Colonic mucosa (tissue), 4 donors: ENCODE data around the gene RDH12. TPM values are rescaled to one million over a fixed set of nuclear protein-coding genes. Genes with fewer than 3 reads are reported as not detected.
A peak's percentile ranks its signal among the peaks of the same experiment; 100 is the strongest.
"Not testable (repeated sequence)": the region's sequence is repeated elsewhere in the genome, so short reads cannot be mapped to it uniquely, and the experiment has no call there.

Experiments used
- DNase-seq: peaks from one replicate; pipeline ENCODE4 v3.0.0-alpha.2; 2020
- H3K27ac ChIP-seq: fragments of 200-600 bp; one replicate; pipeline ENCODE4 v1.8.0; 2021
- H3K27me3 ChIP-seq: fragments of 200-600 bp; one replicate; pipeline ENCODE4 v1.8.0; 2021
- H3K36me3 ChIP-seq: fragments of 200-600 bp; one replicate; pipeline ENCODE4 v1.8.0; 2021
- H3K4me1 ChIP-seq: fragments of 200-600 bp; one replicate; pipeline ENCODE4 v1.8.0; 2021; ENCODE audit warnings: mild to moderate bottlenecking
- H3K4me3 ChIP-seq: fragments of 200-600 bp; one replicate; pipeline ENCODE4 v1.8.0; 2021
- H3K9ac ChIP-seq, 2 donors: one replicate each; pipeline ENCODE4 v1.7.0; 2013; ENCODE audit warnings: control low read depth in 2 of 2, low read depth in 2 of 2, low read length in 2 of 2
- H3K9me3 ChIP-seq: fragments of 200-600 bp; one replicate; pipeline ENCODE4 v1.8.0; 2021
- intact Hi-C: fragments of 100-400 bp; cut with DNase I; formaldehyde crosslinking; loops from one replicate; pipeline ENCODE4 v1.14.1; 2022
- total RNA-seq, 2 donors: library from RNA; stranded (reverse); fragmentation: NEBNext Ultra II Directional in 1 of 2; extraction: Animal tissue kit (Norgen Biotek cat#: 25700) in 1 of 2; gene quantifications; one replicate each; pipeline ENCODE4 v1.2.1, GENCODE V29; 2021
- TF ChIP-seq, protein P1 (sequence below): fragments of 200-600 bp; IDR thresholded peaks from one replicate; pipeline ENCODE4 v1.8.0; 2022; ENCODE audit warnings: antibody characterized with exemption, mild to moderate bottlenecking
- donor health status: healthy.
- donor health status: DM: no; HTN: no; CAD: no.
- donor health status: DM: no; HTN: no; CAD: no.

RDH12 gene
- not detected for total RNA-seq

DNA sequence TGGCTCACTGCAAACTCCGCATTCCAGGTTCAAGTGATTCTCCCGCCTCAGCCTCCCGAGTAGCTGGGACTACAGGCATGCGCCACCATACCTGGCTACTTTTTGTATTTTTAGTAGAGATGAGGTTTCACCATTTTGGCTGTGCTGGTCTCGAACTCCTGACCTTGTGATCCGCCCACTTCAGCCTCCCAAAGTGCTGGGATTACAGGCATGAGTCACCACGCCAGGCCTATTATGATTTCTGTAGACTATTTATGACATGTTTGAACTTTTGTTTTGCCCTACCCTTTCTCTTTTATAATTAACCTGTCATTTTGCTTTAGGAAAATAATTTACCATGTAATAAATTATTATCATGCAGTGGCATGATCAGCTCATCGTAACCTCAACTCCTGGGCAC lies at the start of gene RDH12:
Gene RDH12 (plus strand): TSS at position 395 of the 400 bp plus-strand sequence. CDS start 20,757 bp downstream, outside the sequence.
- not testable (repeated sequence) for H3K4me1 ChIP-seq, H3K9me3 ChIP-seq, H3K4me3 ChIP-seq, H3K27me3 ChIP-seq, H3K9ac ChIP-seq, H3K36me3 ChIP-seq, H3K27ac ChIP-seq, DNase-seq
- intact Hi-C loops, result loop anchor here (10.0 kb wide), 2 partner anchors 177 to 277 kb away; no protein-coding TSS in a partner anchor

DNA sequence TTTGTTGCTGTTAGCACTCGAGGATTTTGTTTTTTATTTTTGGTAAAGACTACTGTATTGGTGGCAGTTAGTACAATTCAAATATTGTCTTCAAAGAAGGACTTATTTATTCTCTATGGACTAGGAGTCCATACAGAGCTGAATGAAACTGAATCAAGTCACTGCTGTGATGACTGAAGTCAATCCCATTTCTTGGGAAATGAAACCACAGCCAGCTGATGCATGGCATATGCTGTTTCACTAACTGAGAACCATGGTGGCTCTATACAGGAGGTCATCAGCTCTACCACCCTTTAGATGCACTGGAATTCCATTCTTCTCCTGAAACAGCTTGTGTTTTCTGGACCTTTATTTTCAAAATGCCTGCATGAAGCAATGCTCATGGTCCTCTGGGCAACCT lies 49.5 kb upstream of the RDH12 start:
- no peaks in the 10 kb centered on the region for H3K4me1 ChIP-seq
- DNase-seq, result no peak
- TF ChIP-seq, protein P1, sequence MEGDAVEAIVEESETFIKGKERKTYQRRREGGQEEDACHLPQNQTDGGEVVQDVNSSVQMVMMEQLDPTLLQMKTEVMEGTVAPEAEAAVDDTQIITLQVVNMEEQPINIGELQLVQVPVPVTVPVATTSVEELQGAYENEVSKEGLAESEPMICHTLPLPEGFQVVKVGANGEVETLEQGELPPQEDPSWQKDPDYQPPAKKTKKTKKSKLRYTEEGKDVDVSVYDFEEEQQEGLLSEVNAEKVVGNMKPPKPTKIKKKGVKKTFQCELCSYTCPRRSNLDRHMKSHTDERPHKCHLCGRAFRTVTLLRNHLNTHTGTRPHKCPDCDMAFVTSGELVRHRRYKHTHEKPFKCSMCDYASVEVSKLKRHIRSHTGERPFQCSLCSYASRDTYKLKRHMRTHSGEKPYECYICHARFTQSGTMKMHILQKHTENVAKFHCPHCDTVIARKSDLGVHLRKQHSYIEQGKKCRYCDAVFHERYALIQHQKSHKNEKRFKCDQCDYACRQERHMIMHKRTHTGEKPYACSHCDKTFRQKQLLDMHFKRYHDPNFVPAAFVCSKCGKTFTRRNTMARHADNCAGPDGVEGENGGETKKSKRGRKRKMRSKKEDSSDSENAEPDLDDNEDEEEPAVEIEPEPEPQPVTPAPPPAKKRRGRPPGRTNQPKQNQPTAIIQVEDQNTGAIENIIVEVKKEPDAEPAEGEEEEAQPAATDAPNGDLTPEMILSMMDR, result no peak
- no peak overlapping the region for H3K27ac ChIP-seq
- no peak overlapping the region for H3K9ac ChIP-seq
- peaks cover 4% of the 10 kb centered on the region for H3K36me3 ChIP-seq
- H3K27me3 ChIP-seq, result no peaks in the 10 kb centered on the region
- H3K4me3 ChIP-seq, result no peak overlapping the region
- no peaks in the 10 kb centered on the region for H3K9me3 ChIP-seq
- intact Hi-C loops, result no loop called here

DNA sequence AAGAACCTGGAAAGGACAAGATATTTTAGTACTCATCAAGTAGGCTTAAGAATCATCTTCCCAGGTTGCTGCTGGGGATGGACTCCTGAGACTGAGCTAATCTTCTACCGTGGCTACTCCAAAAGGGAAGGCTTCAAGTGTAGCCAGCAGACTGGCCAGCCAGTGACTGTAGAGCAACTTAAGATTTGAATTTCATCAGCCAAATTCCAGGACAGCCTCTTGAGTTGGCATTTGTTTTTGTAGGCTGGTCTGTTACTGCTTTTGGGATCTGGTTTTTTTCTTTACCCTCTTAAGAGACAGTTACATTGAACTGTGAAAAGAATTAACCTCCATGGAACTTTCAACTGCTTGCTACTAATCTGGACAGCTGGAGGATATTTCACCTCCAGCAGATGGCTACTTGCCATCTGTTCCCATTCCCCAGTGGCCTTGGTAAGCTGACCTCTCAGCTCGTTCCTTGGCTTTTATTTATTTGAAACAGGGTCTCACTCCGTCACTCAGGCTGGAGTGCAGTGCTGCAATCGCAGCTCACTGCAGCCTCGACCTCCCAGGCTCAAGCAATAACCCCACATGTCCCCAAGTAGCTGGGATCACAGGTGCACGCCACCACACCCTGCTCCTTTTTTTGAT lies 47.9 kb upstream of the RDH12 start:
- DNase-seq, result no peak
- Histone ChIP-seq H3K9me3 (no peaks in the 10 kb centered on the region), H3K9ac (no peak overlapping the region), H3K27ac (no peak overlapping the region), H3K36me3 (peaks cover 4% of the 10 kb centered on the region), H3K4me1 (no peaks in the 10 kb centered on the region), H3K27me3 (no peaks in the 10 kb centered on the region), H3K4me3 (no peak overlapping the region)
- TF ChIP-seq, protein P1, result no peak
- intact Hi-C loops, result no loop called here

DNA sequence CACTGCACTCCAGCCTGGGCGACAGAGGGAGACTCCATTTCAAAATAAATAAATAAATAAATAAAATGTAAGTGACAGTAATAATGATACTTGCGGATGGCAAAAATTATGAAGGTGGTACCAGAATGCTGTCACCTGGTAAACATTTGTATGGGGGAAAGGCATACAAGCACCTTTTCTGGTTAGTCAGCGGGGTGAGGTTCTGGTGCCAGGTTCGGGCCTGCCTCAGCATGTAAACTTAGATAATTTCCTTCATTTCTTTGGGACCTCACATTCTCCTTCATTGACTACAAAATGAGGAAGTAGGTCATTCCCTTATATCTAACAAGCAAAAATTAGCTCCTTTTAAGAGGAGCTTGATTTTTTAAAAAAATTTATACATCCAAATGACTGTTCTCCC lies 38.1 kb upstream of the RDH12 start:
- Histone ChIP-seq H3K36me3 (no peaks in the 10 kb centered on the region), H3K4me3 (no peak overlapping the region)
- intact Hi-C loops, result loop anchor here (10.0 kb wide), 1 partner anchor 239 kb away; no protein-coding TSS in a partner anchor

DNA sequence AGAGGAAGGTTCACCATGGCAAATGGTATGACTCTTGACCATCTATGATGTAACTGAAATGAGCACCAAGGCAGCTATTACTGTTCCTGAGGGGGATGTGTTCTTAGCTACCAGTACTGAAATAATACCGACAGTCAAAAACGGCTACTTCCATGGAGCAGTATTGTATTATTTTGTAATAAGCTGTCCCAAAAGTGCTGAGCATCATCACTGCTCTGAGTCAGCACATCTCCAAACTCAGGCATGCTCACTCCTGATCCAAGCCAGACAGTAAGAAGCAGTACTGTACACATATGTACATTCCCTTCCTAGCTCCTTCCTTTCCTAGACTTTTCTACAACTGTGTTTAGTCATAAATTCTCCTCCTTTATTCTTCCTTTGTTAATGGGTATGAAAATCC lies 35.8 kb upstream of the RDH12 start:
- Histone ChIP-seq H3K4me1 (peaks cover 3% of the 10 kb centered on the region), H3K4me3 (no peak overlapping the region), H3K9me3 (no peaks in the 10 kb centered on the region), H3K27ac (no peak overlapping the region), H3K9ac (no peak overlapping the region), H3K27me3 (no peaks in the 10 kb centered on the region), H3K36me3 (no peaks in the 10 kb centered on the region)
- TF ChIP-seq, protein P1, result no peak
- intact Hi-C loops, result loop anchor here (2.0 to 10.0 kb wide), 3 partner anchors 47 to 241 kb away; partner anchors contain the start of gene ARG2
- no peak for DNase-seq

More for the DNA sequence above, 38.1 kb upstream of the RDH12 start:
- DNase-seq, result no peak
- peaks cover 3% of the 10 kb centered on the region for H3K4me1 ChIP-seq
- H3K9me3 ChIP-seq, result no peaks in the 10 kb centered on the region
- TF ChIP-seq, protein P1, result no peak
- H3K9ac ChIP-seq, result no peak overlapping the region
- H3K27ac ChIP-seq, result no peak overlapping the region
- no peaks in the 10 kb centered on the region for H3K27me3 ChIP-seq

DNA sequence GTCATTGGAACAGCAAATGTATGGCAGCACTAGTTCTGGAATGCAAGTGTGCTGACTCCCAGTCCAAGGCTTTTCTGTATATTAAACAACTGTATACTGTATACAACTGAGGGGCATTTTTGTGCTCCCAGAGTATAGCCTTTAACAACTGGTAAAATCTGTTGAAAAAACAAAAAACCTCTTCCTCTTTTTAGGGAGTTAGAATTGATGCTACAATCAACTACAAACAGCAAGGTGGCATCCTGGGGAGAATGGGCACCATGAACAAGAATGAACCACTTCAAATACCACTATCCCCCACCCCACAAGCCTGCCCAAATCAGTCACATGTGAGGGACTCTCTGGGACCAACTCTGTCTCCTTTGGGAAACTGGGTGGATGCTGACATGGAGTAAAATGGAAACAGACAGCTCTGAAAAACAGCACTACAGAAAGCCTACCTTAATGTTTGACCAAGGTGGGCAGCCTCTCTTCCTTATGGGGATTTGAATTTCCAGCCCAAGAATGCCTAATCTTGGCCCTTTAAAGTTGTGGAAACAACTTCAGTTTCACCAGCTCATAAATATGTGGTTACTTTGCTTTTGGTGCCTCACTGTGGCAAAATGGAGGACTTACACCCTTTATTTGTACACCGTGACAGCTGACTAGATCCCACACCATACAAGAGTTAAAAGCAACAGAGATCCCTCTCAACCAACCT lies 34.8 kb upstream of the RDH12 start:
- no peaks in the 10 kb centered on the region for H3K36me3 ChIP-seq
- H3K9me3 ChIP-seq, result no peaks in the 10 kb centered on the region
- no peak overlapping the region for H3K4me3 ChIP-seq
- TF ChIP-seq, protein P1, result peak; percentile 59
- H3K27ac ChIP-seq, result no peak overlapping the region
- peaks cover 3% of the 10 kb centered on the region for H3K4me1 ChIP-seq
- H3K27me3 ChIP-seq, result no peaks in the 10 kb centered on the region
- intact Hi-C loops, result loop anchor here (2.0 to 10.0 kb wide), 3 partner anchors 48 to 242 kb away; partner anchors contain the start of gene ARG2
- peak; percentile 30 for DNase-seq
- H3K9ac ChIP-seq, result no peak overlapping the region
